GM23248 (cell line): ENCODE data around the gene NLRP11.

Experiments
- EZH2 ChIP-seq: fragments of 200-600 bp; sonication (generic); IDR thresholded peaks from 2 replicates; pipeline ENCODE4 v1.6.1; 2018; ENCODE audit warnings: antibody characterized with exemption, mild to moderate bottlenecking; ENCODE audit not compliant: insufficient read depth, poor library complexity, severe bottlenecking
- EZH2phosphoT487 ChIP-seq: fragments of 200-600 bp; sonication (generic); IDR thresholded peaks from 2 replicates; pipeline ENCODE4 v1.6.1; 2018; ENCODE audit warnings: antibody characterized with exemption, moderate library complexity, mild to moderate bottlenecking, low read depth; ENCODE audit not compliant: insufficient read depth

- TF ChIP-seq EZH2 (no peak), EZH2phosphoT487 (no peak)
Measured at GRCh38 chr19:55855160-55855559, 23.4 kb upstream of the NLRP11 start.
